Measurements from ENCODE around the gene CFAP77. TPM values are rescaled to one million over a fixed set of nuclear protein-coding genes. Genes with fewer than 3 reads are reported as not detected.

The CFAP77 gene
- total RNA-seq, 1 donor from 2014 or later, result not detected

- DNase-seq, result no peak
These were observed 47.7 kb downstream of the CFAP77 start for GRCh38 chr9:132457504-132458236.

- DNase-seq, result no peak
These were observed 48.4 kb downstream of the CFAP77 start for GRCh38 chr9:132458432-132458831.

GRCh38 chr9:132459661-132460060 lies 49.6 kb downstream of the CFAP77 start:
- DNase-seq, result no peak

- no peak for DNase-seq
These were observed 50.2 kb downstream of the CFAP77 start for GRCh38 chr9:132460240-132460639.

GRCh38 chr9:132461281-132461896 lies 51.4 kb downstream of the CFAP77 start:
- no peak for DNase-seq

GRCh38 chr9:132461971-132462370 lies 52.0 kb downstream of the CFAP77 start:
- no peak for DNase-seq

- no peak for DNase-seq
These were observed 54.5 kb downstream of the CFAP77 start for GRCh38 chr9:132464547-132464946.

GRCh38 chr9:132465131-132465635 lies 55.2 kb downstream of the CFAP77 start:
- no peak for DNase-seq

- DNase-seq, result no peak
These were observed 62.2 kb downstream of the CFAP77 start for GRCh38 chr9:132472199-132472598.

- DNase-seq, result no peak
These were observed 62.6 kb downstream of the CFAP77 start for GRCh38 chr9:132472599-132472998.

- DNase-seq, result no peak
These were observed 64.2 kb downstream of the CFAP77 start for GRCh38 chr9:132474253-132474652.

- DNase-seq, result no peak
These were observed 68.5 kb downstream of the CFAP77 start for GRCh38 chr9:132478353-132479050.

GRCh38 chr9:132479733-132480132 lies 69.7 kb downstream of the CFAP77 start:
- no peak for DNase-seq

- no peak for DNase-seq
These were observed 71.2 kb downstream of the CFAP77 start for GRCh38 chr9:132481053-132481849.

- DNase-seq, result no peak
These were observed 72.3 kb downstream of the CFAP77 start for GRCh38 chr9:132482196-132482813.

- no peak for DNase-seq
These were observed 75.4 kb downstream of the CFAP77 start for GRCh38 chr9:132485393-132485792.

- no peak for DNase-seq
These were observed 76.8 kb downstream of the CFAP77 start for GRCh38 chr9:132486706-132487350.

GRCh38 chr9:132487351-132487791 lies 77.4 kb downstream of the CFAP77 start:
- DNase-seq, result no peak

- no peak for DNase-seq
These were observed 78.0 kb downstream of the CFAP77 start for GRCh38 chr9:132487980-132488535.

- no peak for DNase-seq
These were observed 78.6 kb downstream of the CFAP77 start for GRCh38 chr9:132488626-132489025.

GRCh38 chr9:132489536-132489935 lies 79.5 kb downstream of the CFAP77 start:
- DNase-seq, result no peak
